Endothelial cell of umbilical vein (primary cell): ENCODE measurements around the gene CBLN3.

ENCODE experiments used
- EZH2 ChIP-seq: IDR thresholded peaks from 2 replicates; pipeline ENCODE4 v1.6.1; 2012; ENCODE audit warnings: borderline replicate concordance, low read depth, mild to moderate bottlenecking, moderate library complexity, low read length, inconsistent platforms; ENCODE audit not compliant: severe bottlenecking
- FOS ChIP-seq: IDR thresholded peaks from 2 replicates; pipeline ENCODE4 v1.6.1; 2011; ENCODE audit warnings: mild to moderate bottlenecking, low read length, moderate library complexity, borderline replicate concordance; ENCODE audit not compliant: insufficient read depth
- GATA2 ChIP-seq: IDR thresholded peaks from 2 replicates; pipeline ENCODE4 v1.7.0; 2011; ENCODE audit warnings: low read depth, mild to moderate bottlenecking, moderate library complexity, mixed read lengths, low read length; ENCODE audit not compliant: insufficient read length, insufficient read depth
- POLR2A ChIP-seq: IDR thresholded peaks from 2 replicates; pipeline ENCODE4 v1.6.1; 2012; ENCODE audit warnings: low read depth, mild to moderate bottlenecking, control low read depth, low read length
- POLR2AphosphoS5 ChIP-seq: IDR thresholded peaks from 2 replicates; pipeline ENCODE4 v1.6.1; 2012; ENCODE audit warnings: low read depth, mild to moderate bottlenecking, control low read depth, low read length, moderate library complexity; ENCODE audit not compliant: insufficient read depth
- TF ChIP-seq, protein P1 (sequence below), 2 donors: IDR thresholded peaks; 1 replicate in 1 of 2; 2 replicates in 1 of 2; pipeline ENCODE4 v1.5.1; 2011; ENCODE audit warnings: low read length in 2 of 2, mild to moderate bottlenecking in 2 of 2, moderate library complexity in 2 of 2, control low read depth in 1 of 2, inconsistent platforms in 1 of 2, low read depth in 1 of 2; ENCODE audit not compliant: insufficient read depth in 1 of 2; ENCODE audit errors: extremely low read depth in 1 of 2
- TF ChIP-seq, protein P2 (sequence below): IDR thresholded peaks from 2 replicates; pipeline ENCODE4 v1.6.1; 2011; ENCODE audit not compliant: insufficient read depth, insufficient read length

DNA sequence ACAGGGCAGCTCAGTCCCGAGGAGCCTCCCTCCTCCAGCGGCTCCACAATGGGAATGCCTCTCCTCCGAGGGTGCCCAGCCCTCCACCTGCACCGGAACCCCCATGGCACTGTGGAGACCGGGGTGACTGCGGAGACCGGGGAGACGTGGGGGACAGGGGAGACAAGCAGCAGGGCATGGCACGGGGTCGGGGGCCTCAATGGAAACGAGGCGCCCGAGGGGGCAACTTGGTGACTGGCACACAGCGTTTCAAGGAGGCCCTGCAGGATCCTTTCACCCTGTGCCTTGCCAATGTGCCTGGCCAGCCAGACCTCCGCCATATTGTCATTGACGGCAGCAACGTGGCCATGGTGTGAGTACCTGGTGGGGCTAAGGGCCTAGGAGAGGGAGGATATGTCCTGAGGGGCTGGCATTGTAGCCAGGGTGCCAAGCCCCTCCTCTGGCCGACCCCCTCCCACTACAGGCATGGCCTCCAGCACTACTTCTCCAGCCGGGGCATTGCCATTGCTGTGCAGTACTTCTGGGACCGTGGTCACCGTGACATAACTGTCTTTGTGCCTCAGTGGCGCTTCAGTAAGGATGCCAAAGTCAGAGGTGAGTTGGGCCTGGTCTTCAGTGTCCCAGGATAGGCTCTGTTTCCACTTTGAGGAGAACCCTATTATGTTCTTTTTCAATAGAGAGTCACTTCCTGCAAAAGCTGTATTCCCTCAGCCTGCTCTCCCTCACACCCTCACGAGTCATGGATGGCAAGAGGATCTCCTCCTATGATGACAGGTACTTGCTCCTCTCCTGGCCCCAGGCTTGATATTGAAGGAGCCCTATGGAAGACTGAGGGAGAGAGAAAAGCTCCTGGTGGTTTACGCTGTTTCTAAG lies 3.0 kb upstream of the CBLN3 start:
- TF ChIP-seq, protein P1, sequence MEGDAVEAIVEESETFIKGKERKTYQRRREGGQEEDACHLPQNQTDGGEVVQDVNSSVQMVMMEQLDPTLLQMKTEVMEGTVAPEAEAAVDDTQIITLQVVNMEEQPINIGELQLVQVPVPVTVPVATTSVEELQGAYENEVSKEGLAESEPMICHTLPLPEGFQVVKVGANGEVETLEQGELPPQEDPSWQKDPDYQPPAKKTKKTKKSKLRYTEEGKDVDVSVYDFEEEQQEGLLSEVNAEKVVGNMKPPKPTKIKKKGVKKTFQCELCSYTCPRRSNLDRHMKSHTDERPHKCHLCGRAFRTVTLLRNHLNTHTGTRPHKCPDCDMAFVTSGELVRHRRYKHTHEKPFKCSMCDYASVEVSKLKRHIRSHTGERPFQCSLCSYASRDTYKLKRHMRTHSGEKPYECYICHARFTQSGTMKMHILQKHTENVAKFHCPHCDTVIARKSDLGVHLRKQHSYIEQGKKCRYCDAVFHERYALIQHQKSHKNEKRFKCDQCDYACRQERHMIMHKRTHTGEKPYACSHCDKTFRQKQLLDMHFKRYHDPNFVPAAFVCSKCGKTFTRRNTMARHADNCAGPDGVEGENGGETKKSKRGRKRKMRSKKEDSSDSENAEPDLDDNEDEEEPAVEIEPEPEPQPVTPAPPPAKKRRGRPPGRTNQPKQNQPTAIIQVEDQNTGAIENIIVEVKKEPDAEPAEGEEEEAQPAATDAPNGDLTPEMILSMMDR (IDR thresholded peaks at IDR 0.05; ENCODE audit: extremely low read depth in 1 of 2, insufficient read depth in 1 of 2, low read depth in 1 of 2, low read length in 2 of 2): no peak
- TF ChIP-seq POLR2A (no peak), GATA2 (no peak), FOS (no peak), EZH2 (no peak), POLR2AphosphoS5 (no peak)
- TF ChIP-seq, protein P2, sequence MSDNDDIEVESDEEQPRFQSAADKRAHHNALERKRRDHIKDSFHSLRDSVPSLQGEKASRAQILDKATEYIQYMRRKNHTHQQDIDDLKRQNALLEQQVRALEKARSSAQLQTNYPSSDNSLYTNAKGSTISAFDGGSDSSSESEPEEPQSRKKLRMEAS: no peak
